Neutrophil (primary cell): ENCODE measurements around the gene CHMP3.
A peak's percentile ranks its signal among the peaks of the same experiment; 100 is the strongest.
"Not testable (repeated sequence)": the region's sequence is repeated elsewhere in the genome, so short reads cannot be mapped to it uniquely, and the experiment has no call there.

Experiments
- H3K27ac ChIP-seq: fragments of 200-600 bp; sonication (generic); 2 replicates; pipeline ENCODE4 v1.5.1; 2016; ENCODE audit warnings: mild to moderate bottlenecking, moderate library complexity
- H3K27me3 ChIP-seq: fragments of 200-600 bp; sonication (generic); 2 replicates; pipeline ENCODE4 v1.6.0; 2016; ENCODE audit warnings: mild to moderate bottlenecking
- H3K36me3 ChIP-seq: fragments of 200-600 bp; sonication (generic); 2 replicates; pipeline ENCODE4 v1.5.1; 2017
- H3K4me1 ChIP-seq, 2 experiments: fragments of 200-600 bp in 1 of 2; sonication (generic) in 1 of 2; 1 replicate in 1 of 2; 2 replicates in 1 of 2; pipeline versions ENCODE4 v1.5.1 to v1.6.1; 2013 to 2016; ENCODE audit warnings: low read depth in 1 of 2, low read length in 1 of 2, mild to moderate bottlenecking in 1 of 2, moderate library complexity in 1 of 2; ENCODE audit not compliant: control insufficient read depth in 1 of 2, insufficient read depth in 1 of 2
- H3K4me3 ChIP-seq, 2 experiments: fragments of 200-600 bp in 1 of 2; sonication (generic) in 1 of 2; 1 replicate in 1 of 2; 2 replicates in 1 of 2; pipeline ENCODE4 v1.5.1; 2013 to 2016; ENCODE audit warnings: low read depth in 1 of 2, low read length in 1 of 2, mild to moderate bottlenecking in 1 of 2, moderate library complexity in 1 of 2
- H3K9me3 ChIP-seq: fragments of 200-600 bp; sonication (generic); 2 replicates; pipeline ENCODE4 v1.5.1; 2016
- TF ChIP-seq, protein P1 (sequence below): fragments of 200-600 bp; sonication (generic); IDR thresholded peaks from 2 replicates; pipeline ENCODE4 v1.5.1; 2016; ENCODE audit warnings: antibody characterized with exemption

The CHMP3 gene

GRCh38 chr2:86596118-86596517 lies 32.9 kb upstream of the CHMP3 start:
- Histone ChIP-seq H3K4me3 (no peak overlapping the region), H3K4me1 (no peaks in the 10 kb centered on the region), H3K9me3 (no peaks in the 10 kb centered on the region), H3K36me3 (no peaks in the 10 kb centered on the region), H3K27me3 (no peaks in the 10 kb centered on the region), H3K27ac (no peak overlapping the region)
- TF ChIP-seq, protein P1, sequence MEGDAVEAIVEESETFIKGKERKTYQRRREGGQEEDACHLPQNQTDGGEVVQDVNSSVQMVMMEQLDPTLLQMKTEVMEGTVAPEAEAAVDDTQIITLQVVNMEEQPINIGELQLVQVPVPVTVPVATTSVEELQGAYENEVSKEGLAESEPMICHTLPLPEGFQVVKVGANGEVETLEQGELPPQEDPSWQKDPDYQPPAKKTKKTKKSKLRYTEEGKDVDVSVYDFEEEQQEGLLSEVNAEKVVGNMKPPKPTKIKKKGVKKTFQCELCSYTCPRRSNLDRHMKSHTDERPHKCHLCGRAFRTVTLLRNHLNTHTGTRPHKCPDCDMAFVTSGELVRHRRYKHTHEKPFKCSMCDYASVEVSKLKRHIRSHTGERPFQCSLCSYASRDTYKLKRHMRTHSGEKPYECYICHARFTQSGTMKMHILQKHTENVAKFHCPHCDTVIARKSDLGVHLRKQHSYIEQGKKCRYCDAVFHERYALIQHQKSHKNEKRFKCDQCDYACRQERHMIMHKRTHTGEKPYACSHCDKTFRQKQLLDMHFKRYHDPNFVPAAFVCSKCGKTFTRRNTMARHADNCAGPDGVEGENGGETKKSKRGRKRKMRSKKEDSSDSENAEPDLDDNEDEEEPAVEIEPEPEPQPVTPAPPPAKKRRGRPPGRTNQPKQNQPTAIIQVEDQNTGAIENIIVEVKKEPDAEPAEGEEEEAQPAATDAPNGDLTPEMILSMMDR = no peak

GRCh38 chr2:86593266-86593665 lies 30.0 kb upstream of the CHMP3 start:
- TF ChIP-seq, protein P1 = no peak
- Histone ChIP-seq H3K4me1 (no peaks in the 10 kb centered on the region), H3K4me3 (no peak overlapping the region), H3K27ac (no peak overlapping the region), H3K27me3 (no peaks in the 10 kb centered on the region), H3K9me3 (no peaks in the 10 kb centered on the region), H3K36me3 (no peaks in the 10 kb centered on the region)

DNA sequence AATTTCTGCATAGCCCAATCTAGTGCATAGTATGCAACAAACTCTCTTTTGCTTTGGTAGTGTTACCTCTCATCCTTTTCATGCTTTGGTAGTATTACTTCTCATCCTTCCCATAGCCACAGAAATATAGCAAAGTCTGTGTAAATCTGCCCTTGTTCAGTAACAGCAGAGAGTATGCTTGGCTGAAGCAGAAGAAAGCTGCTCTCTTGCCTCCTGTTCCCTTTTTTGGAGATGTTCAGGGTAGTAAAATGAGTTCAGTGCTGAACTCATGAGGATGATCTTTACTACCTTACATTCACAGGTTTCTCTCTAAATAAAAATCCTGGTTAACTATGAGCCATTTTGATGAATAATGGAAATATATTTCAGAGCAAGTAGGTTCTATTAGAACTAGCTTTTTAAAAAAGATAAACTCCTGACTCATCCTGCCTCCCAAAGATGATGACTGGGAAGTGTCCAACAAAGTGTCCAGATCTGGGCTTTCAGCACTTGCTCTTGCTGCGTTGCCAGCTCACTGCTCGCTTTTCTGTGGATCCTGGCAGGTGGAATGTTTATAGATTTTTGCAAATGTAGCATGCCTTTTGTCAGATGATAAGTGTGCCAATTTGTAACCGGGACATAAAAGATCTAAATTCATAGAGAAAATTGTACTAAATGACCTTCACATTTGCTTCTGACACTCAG lies 29.4 kb upstream of the CHMP3 start:
- Histone ChIP-seq H3K4me1 (no peaks in the 10 kb centered on the region), H3K9me3 (no peaks in the 10 kb centered on the region), H3K4me3 (no peak overlapping the region), H3K27ac (no peak overlapping the region), H3K36me3 (no peaks in the 10 kb centered on the region), H3K27me3 (no peaks in the 10 kb centered on the region)
- TF ChIP-seq, protein P1 = no peak

- H3K27ac ChIP-seq, H3K9me3 ChIP-seq, H3K4me3 ChIP-seq, H3K4me1 ChIP-seq, H3K36me3 ChIP-seq, H3K27me3 ChIP-seq: not testable (repeated sequence)
Observed at GRCh38 chr2:86589701-86590100, 26.5 kb upstream of the CHMP3 start.

- TF ChIP-seq, protein P1 = no peak
- H3K4me1 ChIP-seq = peaks cover 0 to 9% of the 10 kb centered on the region in 2 experiments
- peak overlapping the region; percentile 50 for H3K27ac ChIP-seq
- no peaks in the 10 kb centered on the region for H3K27me3 ChIP-seq
- H3K36me3 ChIP-seq = no peaks in the 10 kb centered on the region
- H3K4me3 ChIP-seq = no peak overlapping the region
- H3K9me3 ChIP-seq = no peaks in the 10 kb centered on the region
Observed at GRCh38 chr2:86584151-86584913, 21.1 kb upstream of the CHMP3 start.

GRCh38 chr2:86580560-86580959 lies 17.3 kb upstream of the CHMP3 start:
- no peak overlapping the region for H3K4me3 ChIP-seq
- TF ChIP-seq, protein P1 = no peak

More at GRCh38 chr2:86580560-86580959, 17.3 kb upstream of the CHMP3 start:
- Histone ChIP-seq H3K27ac (no peak overlapping the region), H3K4me1 (peaks cover 21 to 37% of the 10 kb centered on the region in 2 experiments), H3K36me3 (no peaks in the 10 kb centered on the region), H3K27me3 (no peaks in the 10 kb centered on the region), H3K9me3 (no peaks in the 10 kb centered on the region)
